Retinal pigment epithelial cell (primary cell): ENCODE results near the gene FARS2.
A peak's percentile ranks its signal among the peaks of the same experiment; 100 is the strongest.

ENCODE experiments used
- DNase-seq: peaks from one replicate; pipeline ENCODE4 v3.0.0-alpha.2; 2010; ENCODE audit warnings: low read depth
- H3K4me3 ChIP-seq: 2 replicates; pipeline ENCODE4 v1.5.1; 2011; ENCODE audit warnings: mild to moderate bottlenecking, low read length, control low read depth, moderate library complexity
- TF ChIP-seq, protein P1 (sequence below): conservative IDR thresholded peaks from 2 replicates; pipeline ENCODE4 v1.5.1; 2011; ENCODE audit warnings: low read depth, low read length, control low read depth, inconsistent platforms

FARS2 gene

DNA sequence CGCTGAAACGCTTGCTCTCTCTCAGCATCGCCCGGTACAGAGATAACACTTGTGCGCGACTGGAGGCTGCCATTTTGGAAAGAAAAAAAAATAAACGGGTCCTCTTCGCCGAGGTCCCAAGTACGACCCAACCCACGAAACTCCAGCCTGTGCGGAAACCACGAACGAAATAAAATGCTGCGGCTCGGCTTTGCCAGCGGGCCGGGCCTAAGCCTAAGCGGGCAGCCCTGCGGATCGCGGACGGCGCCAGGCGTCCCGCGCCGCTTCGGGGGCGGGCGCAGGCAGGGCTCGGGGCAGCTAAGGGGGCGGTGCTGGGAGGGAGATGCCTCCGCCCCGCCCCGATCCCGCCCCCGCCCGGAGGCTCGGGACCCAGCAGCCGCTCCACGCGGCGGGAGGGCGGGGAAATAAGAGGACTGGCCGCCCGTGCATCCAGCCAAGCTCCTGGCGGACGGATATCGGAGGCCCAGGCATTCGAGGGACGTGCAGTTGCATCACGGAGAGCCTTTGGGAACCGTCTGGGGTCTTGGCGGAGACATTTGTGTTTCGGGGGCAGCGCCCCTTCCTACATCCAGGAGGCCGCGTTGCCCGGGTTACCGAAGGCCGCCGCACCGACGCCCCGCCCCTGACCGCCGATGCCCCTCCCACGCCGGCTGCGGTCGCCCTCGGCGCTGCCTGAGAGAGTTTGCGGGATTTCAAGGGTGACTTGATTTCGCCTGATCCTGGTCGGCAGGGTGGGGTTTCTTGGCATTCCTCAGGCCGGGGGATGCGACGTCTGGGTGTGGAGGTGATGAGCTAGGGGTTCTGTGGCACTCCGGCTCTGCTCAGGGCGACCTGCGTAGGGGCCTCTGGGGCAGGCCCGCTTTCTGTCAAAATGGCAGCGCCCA lies at the start of gene FARS2, which contains the start of gene LYRM4:
TSS of gene FARS2 (plus strand) at position 853 of the 884 bp plus-strand sequence.
TSS of gene LYRM4 (minus strand) at position 290 of the 884 bp plus-strand sequence. CDS start at position 73, 217 bp downstream.
- TF ChIP-seq, protein P1, sequence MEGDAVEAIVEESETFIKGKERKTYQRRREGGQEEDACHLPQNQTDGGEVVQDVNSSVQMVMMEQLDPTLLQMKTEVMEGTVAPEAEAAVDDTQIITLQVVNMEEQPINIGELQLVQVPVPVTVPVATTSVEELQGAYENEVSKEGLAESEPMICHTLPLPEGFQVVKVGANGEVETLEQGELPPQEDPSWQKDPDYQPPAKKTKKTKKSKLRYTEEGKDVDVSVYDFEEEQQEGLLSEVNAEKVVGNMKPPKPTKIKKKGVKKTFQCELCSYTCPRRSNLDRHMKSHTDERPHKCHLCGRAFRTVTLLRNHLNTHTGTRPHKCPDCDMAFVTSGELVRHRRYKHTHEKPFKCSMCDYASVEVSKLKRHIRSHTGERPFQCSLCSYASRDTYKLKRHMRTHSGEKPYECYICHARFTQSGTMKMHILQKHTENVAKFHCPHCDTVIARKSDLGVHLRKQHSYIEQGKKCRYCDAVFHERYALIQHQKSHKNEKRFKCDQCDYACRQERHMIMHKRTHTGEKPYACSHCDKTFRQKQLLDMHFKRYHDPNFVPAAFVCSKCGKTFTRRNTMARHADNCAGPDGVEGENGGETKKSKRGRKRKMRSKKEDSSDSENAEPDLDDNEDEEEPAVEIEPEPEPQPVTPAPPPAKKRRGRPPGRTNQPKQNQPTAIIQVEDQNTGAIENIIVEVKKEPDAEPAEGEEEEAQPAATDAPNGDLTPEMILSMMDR: peak; percentile 27
- DNase-seq: peak; percentile 47
- H3K4me3 ChIP-seq: peak within 1 kb of the TSS; percentile 93

DNA sequence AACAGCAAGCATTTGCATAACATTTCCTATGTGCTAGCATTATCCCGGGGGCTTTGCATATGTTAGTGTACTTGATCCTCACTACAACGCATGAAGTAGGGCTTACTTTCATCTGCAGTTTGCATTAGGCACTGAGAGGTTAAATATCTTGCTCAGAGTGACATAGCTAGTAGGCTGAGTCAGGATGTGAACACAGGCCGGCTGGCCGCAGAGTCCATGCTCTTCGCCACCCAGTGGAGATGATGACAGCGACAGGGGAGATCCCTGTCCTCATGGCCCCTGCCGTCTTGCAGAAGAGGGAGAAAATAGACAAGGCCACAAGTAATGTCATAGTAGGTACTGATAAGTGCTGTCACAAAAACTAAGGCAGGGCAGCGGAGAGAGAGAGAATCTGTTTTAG lies 47.5 kb upstream of the FARS2 start:
- DNase-seq: no peak
- H3K4me3 ChIP-seq: no peak overlapping the region
- TF ChIP-seq, protein P1: no peak

DNA sequence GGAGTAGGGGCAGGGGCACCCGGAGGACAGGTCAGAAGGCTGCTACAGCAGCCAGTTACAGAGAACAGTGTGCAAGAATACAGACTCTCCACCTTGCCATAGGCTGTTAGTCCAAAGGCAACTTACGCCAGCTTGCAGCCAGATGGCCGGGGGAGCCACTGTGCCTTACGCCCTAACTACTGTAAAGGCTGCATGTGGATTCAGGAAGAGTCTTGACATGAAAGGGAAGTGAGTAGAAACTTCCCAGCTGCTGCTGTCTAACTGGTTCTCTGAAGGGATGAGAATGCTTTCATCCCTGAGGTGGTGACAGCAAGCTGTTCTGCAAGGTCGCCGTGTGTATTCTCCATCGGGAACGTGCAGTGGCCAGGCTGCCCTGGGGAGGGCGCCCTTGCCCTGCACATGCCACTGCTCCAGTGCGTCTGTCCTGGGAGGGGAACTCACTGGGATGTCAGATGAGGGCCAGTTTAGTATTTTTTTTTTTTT lies 46.7 kb upstream of the FARS2 start:
- no peak for DNase-seq
- no peak overlapping the region for H3K4me3 ChIP-seq
- TF ChIP-seq, protein P1: peak; percentile 65

DNA sequence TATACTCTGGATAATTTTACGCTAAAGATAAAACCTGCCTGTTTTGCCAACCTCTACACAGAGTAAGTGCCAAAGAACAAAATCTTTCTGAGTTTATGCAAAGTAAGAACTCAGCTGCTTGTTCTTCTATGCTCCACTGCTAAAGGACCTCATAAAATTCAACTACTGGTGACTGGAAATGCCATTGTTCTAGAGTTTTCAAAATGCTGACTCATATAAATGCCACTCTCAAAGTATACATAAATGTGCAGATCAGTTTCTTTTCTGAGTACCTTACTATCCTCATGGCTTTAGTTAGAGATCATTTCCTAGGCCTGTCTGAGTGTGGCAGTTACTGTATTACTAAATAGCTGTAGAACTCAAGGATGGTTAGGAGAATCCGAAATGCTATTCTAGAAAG lies 46.2 kb upstream of the FARS2 start:
- H3K4me3 ChIP-seq: no peak overlapping the region
- TF ChIP-seq, protein P1: no peak
- DNase-seq: no peak

DNA sequence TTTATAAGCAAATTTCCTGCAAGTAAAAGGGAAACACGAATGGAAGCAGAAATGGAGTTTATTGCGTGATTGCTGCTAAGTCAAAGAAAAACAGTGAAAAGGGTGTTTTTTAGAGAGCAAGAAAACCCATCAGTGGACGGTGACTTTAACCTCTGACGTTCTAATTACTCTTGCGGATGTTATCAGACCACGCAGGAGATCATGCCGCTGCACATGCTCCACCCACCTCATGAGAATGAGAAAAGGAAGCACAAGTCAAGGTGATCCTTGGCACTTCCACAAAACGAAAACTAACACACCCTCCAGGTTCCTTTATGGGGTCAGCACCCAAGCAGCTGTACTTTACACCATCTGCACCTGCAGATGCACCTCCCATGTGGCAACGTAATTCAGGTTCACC lies 45.5 kb upstream of the FARS2 start:
- no peak for DNase-seq
- TF ChIP-seq, protein P1: no peak
- no peak overlapping the region for H3K4me3 ChIP-seq

DNA sequence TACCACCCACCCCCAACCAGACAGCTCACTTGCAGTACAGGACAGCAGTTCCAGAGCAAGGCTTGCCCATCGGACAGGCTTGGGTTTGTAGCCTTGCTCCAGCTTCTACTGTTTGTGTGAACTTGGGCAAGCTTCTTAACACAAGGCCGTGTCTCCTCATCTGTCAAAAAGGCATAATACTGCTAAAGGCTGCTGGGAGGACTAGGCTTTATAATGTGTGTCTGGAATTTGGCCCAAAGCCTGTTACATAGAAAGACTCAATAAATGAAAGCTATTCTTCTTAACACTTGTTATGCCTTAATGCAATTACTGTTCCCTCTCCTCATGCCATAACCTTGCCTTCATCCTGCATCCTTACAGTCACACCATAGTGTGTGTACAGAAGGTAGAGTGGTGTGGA lies 44.0 kb upstream of the FARS2 start:
- no peak for DNase-seq
- H3K4me3 ChIP-seq: no peak overlapping the region
- TF ChIP-seq, protein P1: no peak
